Measurements from ENCODE around the gene CAMTA1.

Gene CAMTA1

DNA sequence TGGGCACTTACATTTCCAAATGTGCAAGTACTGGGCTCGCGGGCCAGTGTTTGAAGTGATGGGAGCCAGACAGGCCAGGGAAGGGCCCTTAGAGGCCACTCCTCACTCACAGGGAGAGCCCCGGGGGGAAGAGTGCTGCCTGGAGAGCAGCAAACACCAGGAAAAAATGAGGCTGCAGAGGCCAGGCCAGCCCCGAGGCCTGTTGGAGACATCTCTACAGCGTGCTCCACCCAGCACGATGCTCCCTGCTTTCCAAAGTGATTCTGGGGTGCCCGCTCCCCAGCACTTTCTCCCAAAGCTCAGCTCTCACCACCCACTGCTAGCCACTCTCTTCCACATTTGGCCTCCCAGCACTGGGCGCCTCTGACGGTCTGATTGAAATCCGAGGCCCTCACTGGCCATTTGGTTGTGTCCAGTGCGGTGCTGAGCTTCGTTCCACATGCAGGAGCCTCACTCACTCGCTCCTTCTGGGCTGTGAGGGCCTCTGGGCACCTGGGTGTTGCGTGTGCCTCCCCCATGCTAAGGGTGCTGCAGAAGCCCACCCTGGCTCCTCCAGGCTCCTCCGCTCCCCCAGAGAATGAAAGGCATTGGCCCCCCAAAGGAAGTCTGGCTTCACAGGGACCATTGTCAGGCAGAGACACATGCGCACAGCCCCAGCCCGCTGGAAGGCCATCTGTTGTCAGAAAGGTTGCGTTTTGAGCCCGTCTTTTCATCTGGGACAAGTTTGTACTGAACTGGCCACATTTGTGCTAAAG, 600.4 kb downstream of the CAMTA1 start:
- no peak for DNase-seq

- DNase-seq: no peak
These were observed 601.2 kb downstream of the CAMTA1 start for GRCh38 chr1:7386226-7387052.

DNA sequence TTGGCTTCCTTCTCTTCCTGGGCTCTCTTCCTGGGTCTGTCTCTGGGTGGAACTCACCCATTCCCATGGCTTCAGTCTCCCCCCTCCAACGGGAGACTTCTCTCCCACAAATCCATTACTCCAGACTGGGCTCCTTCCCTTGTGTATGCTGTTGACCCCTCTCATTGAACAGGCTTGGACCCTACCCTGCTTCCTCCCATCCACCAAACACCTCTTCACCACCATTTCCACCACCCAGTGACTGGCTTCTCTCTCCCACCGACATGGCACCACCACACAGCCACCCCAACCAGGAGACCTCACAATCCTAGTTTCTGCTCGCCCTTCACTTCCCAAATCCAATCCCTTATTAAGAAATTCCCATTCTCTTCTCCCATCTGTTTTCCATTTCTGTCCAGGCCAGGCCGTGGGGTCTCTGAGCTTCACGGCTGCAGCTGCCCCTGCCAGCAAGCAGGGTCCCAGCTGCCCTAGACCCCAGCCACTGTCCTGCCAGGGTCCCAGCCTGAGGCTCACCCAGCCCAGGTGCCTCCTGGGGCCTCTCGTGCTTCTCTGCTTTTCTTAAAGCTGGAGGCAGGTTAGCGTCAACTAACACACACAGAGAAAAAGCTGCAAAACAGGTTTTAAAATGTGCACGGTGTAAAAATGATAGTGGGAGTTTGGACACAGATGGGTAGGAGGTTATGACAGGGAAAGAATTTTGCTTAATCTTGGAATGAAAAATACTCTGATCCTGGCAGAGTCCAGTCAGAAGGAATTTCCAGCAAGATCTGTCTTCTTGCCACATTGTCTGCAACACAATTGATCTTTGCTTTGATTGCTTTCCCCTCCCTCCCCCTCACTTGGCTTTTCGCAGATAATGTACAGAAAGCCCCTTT, 602.0 kb downstream of the CAMTA1 start:
- no peak for DNase-seq

DNA sequence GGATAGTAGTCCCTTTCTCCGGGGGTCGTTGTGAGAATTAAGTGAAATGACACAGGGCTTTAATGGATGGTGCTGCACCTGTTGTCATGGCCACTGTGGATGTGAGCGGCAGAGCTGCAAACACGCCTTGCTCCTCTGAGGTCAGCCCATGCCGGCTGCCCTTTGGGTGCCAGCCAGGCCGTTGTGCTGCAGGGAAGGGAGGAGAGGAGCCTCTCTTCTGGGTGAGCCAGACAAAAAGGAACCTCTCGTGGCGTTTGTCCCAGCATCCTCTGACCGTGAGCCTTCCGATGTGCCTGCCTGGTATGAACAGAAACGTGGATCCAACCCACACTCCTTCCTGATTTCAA, 602.9 kb downstream of the CAMTA1 start:
- DNase-seq: no peak

DNA sequence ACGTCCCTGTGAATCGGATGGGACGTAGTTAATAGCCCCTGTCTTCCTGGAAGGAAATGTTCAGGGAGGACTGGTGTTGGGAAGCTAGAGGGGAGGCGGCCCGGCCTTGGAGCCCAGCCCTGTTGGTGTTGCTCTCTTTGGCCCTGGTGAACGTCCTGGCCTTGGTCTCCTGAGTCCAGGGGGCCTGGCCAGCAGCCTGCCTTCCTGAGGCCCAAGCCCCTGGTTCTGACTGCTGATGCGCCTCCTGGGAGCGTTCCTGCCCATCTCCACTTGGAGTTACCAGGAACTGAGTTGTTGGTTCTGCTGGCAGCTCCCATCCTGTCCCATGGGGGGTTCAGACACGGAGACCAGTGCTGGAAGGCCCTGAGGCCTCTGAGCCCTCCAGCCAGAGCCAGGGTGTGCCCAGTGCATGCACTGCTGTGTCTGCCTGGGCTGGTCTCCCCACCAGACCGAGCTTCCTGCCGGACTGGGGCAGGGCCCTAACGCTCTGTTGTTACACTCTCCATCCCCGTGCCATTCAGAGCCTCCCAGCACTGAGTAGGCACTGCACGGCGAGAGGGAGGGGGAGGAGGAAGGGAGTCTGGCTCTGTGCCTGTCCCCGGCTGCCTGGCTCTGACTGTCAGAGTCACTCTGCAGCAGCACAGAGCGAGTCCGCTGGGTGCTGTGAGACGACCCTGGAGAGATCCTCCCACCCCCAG, 603.4 kb downstream of the CAMTA1 start:
- no peak for DNase-seq

DNA sequence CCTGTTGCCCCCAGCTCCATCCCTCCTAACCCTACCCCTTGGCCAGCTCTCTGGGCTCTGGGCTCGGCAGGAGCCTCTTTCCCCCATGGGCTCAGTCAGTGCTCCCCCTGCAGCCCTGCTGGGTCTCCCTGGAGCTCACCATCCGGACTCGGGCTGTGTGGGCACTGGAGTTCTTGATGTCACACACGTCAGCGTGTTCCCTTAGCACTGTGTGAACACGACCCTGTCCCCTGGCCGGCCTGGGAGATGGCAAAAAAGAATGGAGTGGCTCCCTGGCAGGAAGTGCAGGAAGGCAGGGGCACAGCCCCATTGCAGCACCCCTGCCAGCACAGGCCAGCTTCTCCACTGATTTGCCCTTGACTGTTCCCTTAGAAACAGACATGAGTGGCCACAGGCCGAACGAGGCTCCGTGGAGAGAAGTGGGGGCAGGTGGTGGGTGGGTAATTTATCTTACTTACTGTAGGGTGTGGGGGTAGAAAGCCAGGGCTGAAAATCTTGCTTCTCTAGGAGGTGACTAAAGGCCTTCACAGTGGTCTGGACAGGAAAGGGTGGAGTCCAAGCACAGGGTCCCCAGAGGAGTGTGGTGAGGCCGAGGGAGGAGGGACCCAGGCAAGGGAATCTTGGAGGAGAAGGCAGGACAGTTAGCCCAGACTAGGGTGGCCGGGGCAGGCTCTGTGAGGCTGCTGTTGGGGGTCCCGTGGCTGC, 604.1 kb downstream of the CAMTA1 start:
- no peak for DNase-seq

GRCh38 chr1:7389906-7390603, 604.8 kb downstream of the CAMTA1 start:
- DNase-seq: no peak

- DNase-seq: no peak
These were observed 605.3 kb downstream of the CAMTA1 start for GRCh38 chr1:7390604-7391000.

- DNase-seq: no peak
These were observed 607.9 kb downstream of the CAMTA1 start for GRCh38 chr1:7393136-7393535.

GRCh38 chr1:7395251-7395650, 610.0 kb downstream of the CAMTA1 start:
- no peak for DNase-seq

DNA sequence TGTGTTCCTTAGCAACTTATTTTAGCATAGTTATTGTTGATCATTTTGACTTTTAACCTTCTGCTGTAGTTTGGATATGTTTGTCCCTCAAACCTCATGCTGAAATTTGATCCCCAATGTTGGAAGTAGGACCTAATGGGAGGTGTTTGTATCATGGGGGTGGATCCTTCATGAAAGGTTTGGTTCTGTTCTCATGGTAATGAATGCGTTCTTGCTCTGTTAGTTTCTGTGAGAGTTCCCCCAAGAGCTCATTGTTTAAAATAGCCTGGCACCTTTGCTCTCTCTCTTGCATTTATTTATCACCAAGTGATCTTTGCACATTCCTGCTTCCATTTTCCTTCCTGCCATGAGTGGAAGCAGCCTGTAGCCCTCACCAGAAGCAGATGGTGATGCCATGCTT, 613.7 kb downstream of the CAMTA1 start:
- DNase-seq: no peak

DNA sequence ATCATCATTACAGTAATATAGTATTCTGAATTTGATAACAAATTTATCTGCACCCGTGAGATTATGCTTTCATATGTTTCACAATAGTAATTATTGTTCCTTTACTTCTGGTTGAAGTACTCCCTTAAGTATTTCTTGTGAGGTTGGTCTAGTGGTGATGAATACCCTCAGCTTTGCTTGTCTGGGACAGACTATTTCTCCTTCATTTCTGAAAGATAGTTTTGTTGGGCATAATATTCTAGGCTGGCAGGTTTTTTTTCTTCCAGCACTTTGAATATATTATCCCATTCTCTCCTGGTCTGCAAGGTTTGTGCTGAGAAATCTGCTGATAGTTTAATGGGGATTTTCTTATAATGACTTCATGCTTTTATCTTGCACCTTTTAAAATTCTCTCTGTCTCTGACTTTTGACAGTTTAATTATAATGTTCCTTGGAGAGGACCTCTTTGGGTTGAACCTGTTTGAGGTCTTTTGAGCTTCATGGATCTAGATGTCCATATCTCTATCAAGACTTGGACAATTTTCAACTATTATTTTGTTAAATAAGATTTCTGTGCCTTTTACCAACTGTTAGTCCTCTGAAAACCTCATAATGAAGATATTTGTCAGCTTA, 614.4 kb downstream of the CAMTA1 start:
- no peak for DNase-seq

GRCh38 chr1:7400566-7400965, 615.3 kb downstream of the CAMTA1 start:
- no peak for DNase-seq

- DNase-seq: peak; percentile 100
These were observed 616.7 kb downstream of the CAMTA1 start for GRCh38 chr1:7401814-7402547.

DNA sequence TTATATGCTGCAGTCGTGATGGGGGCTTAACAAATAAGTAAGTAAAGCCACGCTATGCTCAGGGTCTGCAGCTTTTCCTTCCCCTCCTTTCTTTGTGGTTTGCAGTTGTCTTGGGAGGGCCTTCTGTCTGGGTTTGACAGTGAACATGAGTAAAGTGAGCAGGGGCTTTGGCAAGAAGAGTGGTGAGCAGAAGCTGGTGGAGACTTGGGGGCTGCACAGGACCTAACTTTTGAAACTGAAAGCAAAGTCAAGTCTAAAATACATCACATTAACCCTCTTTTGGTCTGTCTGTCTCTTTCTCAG, 617.2 kb downstream of the CAMTA1 start:
- no peak for DNase-seq

GRCh38 chr1:7403265-7404045, 618.2 kb downstream of the CAMTA1 start:
- no peak for DNase-seq

DNA sequence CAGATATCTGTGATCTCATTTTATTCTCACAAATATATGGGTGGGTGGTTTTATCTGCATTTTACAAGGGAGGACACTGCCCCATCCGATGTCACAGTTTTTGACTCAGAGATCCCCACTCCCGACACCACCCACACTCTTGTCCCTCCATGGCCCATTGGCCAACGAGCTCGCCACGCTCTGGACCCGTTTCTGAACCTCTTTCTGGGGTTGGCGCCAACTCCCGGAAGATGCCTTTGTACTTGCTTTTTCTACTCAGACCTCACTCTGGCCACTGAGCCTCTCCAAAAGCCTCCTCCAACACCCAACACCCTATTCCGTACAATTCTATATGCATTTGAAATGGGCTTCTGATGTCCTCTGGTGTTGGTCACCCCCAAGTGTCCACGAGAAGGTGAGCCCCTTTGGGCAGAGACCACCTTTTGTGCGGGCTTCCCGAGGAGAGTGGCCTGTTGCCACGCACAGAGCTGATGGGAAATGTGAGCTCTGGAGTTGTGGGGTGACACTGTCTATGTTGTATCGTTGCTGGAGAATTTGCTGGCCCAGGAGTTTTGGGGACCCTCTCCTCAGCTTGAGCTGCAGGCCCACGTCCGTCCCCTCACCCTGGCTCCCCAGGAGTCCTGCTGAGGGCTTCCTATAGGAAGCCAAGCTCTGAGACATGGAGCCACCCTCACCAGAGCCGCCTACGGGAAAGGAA, 618.9 kb downstream of the CAMTA1 start:
- no peak for DNase-seq

GRCh38 chr1:7405844-7406500, 620.7 kb downstream of the CAMTA1 start:
- no peak for DNase-seq
